ENCODE results near the gene HOXA6. TPM values are rescaled to one million over a fixed set of nuclear protein-coding genes. Genes with fewer than 3 reads are reported as not detected.
A peak's percentile ranks its signal among the peaks of the same experiment; 100 is the strongest.

HOXA6 gene
- total RNA-seq, 1 experiment from 2014 or later: not detected

DNA sequence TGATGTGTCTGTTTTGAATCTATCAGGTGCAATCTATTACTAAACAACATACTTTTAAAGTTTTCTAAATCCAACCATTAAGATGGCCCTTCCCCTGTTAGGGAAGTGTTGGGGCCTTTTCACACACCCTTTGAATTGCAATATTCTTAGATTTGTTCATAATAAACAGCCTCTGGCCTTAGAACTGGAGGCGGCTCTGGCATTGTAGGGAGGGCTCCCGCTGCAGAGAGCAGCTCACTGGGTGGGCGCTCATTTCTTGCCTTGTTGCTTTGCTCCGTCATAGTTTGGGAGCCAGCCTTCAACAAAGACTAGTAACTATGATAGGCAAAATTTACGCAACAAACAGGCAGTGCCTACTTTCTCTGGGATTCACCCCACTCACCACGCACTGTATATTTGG lies 30.8 kb upstream of the HOXA6 start:
- TF ChIP-seq, protein P1, sequence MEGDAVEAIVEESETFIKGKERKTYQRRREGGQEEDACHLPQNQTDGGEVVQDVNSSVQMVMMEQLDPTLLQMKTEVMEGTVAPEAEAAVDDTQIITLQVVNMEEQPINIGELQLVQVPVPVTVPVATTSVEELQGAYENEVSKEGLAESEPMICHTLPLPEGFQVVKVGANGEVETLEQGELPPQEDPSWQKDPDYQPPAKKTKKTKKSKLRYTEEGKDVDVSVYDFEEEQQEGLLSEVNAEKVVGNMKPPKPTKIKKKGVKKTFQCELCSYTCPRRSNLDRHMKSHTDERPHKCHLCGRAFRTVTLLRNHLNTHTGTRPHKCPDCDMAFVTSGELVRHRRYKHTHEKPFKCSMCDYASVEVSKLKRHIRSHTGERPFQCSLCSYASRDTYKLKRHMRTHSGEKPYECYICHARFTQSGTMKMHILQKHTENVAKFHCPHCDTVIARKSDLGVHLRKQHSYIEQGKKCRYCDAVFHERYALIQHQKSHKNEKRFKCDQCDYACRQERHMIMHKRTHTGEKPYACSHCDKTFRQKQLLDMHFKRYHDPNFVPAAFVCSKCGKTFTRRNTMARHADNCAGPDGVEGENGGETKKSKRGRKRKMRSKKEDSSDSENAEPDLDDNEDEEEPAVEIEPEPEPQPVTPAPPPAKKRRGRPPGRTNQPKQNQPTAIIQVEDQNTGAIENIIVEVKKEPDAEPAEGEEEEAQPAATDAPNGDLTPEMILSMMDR (conservative IDR thresholded peaks at IDR 0.05): no peak
- Mint-ChIP-seq H3K4me1 (peaks cover 3 to 13% of the 10 kb centered on the region in 2 experiments), H3K4me3 (no peak overlapping the region), H3K27me3 (ENCODE audit: low read depth) (peaks cover 98% of the 10 kb centered on the region), H3K27ac (no peak overlapping the region), H3K36me3 (ENCODE audit: insufficient read depth in 1 of 3, low read depth in 3 of 3) (no peaks in the 10 kb centered on the region; a peak in 2 of 7 replicates), H3K9me3 (peaks cover 2 to 14% of the 10 kb centered on the region in 2 experiments; a peak in 1 of 5 replicates)
- H3K9ac ChIP-seq (ENCODE audit: extremely low read depth, insufficient read length, low read length): no peak overlapping the region
- no CpG with 5 or more reads among the region's 6 CpGs for WGBS (ENCODE audit: extremely low coverage, insufficient read length, low lambda C conversion rate)
- H3K79me2 ChIP-seq (ENCODE audit: insufficient read depth, low read length): no peaks in the 10 kb centered on the region
- no peaks in the 10 kb centered on the region for H3K9me3 ChIP-seq (ENCODE audit: control insufficient read depth, low read depth, low read length)
- H3K27me3 ChIP-seq (ENCODE audit: insufficient read depth, low read length): peaks cover 98% of the 10 kb centered on the region
- no peak overlapping the region for H2AFZ ChIP-seq (ENCODE audit: low read length)
- H2BK5ac ChIP-seq (ENCODE audit: insufficient read length, low read length): no peak overlapping the region
- no peaks in the 10 kb centered on the region for H3K23me2 ChIP-seq (ENCODE audit: insufficient read length, low read depth, low read length, poor library complexity, severe bottlenecking)
- no peak overlapping the region for H4K91ac ChIP-seq (ENCODE audit: insufficient read length, low read depth, low read length)
- H2BK120ac ChIP-seq (ENCODE audit: low read depth, low read length, poor library complexity, severe bottlenecking): no peak overlapping the region
- H2BK12ac ChIP-seq (ENCODE audit: insufficient read length, low read depth, low read length): no peak overlapping the region
- H3K4me1 ChIP-seq (ENCODE audit: insufficient read depth, low read length): no peaks in the 10 kb centered on the region
- no peak overlapping the region for H3K27ac ChIP-seq (ENCODE audit: insufficient read length, low read depth, low read length)
- no peak overlapping the region for H3K18ac ChIP-seq (ENCODE audit: insufficient read length, low read depth, low read length)
- H2BK15ac ChIP-seq (ENCODE audit: low read depth, low read length): no peak overlapping the region
- no peak overlapping the region for H4K5ac ChIP-seq (ENCODE audit: insufficient read length, low read depth, low read length)
- no peak overlapping the region for H2BK20ac ChIP-seq (ENCODE audit: low read depth, low read length, poor library complexity, severe bottlenecking)
- no peak overlapping the region for H3K23ac ChIP-seq (ENCODE audit: insufficient read length, low read depth, low read length)
- H4K20me1 ChIP-seq (ENCODE audit: control insufficient read depth, insufficient read depth, insufficient read length): no peaks in the 10 kb centered on the region
- no peak overlapping the region for H3K14ac ChIP-seq (ENCODE audit: insufficient read depth, low read length)
- no peak overlapping the region for H3K4ac ChIP-seq (ENCODE audit: low read depth, low read length)
- H3T11ph ChIP-seq (ENCODE audit: low read length): no peak overlapping the region
- no peak overlapping the region for H4K8ac ChIP-seq (replicated peaks; ENCODE audit: insufficient read length, low read depth, low read length)
- no peak overlapping the region for H3K4me2 ChIP-seq (ENCODE audit: insufficient read depth, insufficient read length, low read length)
- no peak overlapping the region for H3K56ac ChIP-seq (ENCODE audit: insufficient read length, low read depth, low read length)
- no peaks in the 10 kb centered on the region for H3K79me1 ChIP-seq (ENCODE audit: insufficient read depth, low read depth, low read length, poor library complexity, severe bottlenecking)
- DNase-seq: peak; percentile 20
- no peak overlapping the region for H2AK5ac ChIP-seq (ENCODE audit: insufficient read length, low read length)

Measured in H9 (cell line).